ENCODE data around the gene TRMT10A.

TRMT10A gene

GRCh38 chr4:99529956-99530355 lies 33.9 kb downstream of the TRMT10A start:
- TF ChIP-seq CTCF (conservative IDR thresholded peaks at IDR 0.05; ENCODE audit: low read depth, low read length), result no peak
- no peak overlapping the region for H3K4me3 ChIP-seq (ENCODE audit: low read length)
- no peak for DNase-seq (ENCODE audit: low read depth)

- H3K4me3 ChIP-seq (ENCODE audit: low read length), result no peak overlapping the region
- DNase-seq (ENCODE audit: low read depth), result no peak
- no peak for TF ChIP-seq CTCF (conservative IDR thresholded peaks at IDR 0.05; ENCODE audit: low read depth, low read length)
Observed at GRCh38 chr4:99529228-99529627, 34.6 kb downstream of the TRMT10A start.

- H3K4me3 ChIP-seq (ENCODE audit: low read length), result no peak overlapping the region
- no peak for DNase-seq (ENCODE audit: low read depth)
- TF ChIP-seq CTCF (conservative IDR thresholded peaks at IDR 0.05; ENCODE audit: low read depth, low read length), result no peak
Observed at GRCh38 chr4:99518601-99519295, 45.1 kb downstream of the TRMT10A start.

- no peak within 1 kb of the TSS for H3K4me3 ChIP-seq (ENCODE audit: low read length)
- TF ChIP-seq CTCF (conservative IDR thresholded peaks at IDR 0.05; ENCODE audit: low read depth, low read length), result no peak
- no peak for DNase-seq (ENCODE audit: low read depth)
Observed at GRCh38 chr4:99510721-99511120, 53.1 kb downstream of the TRMT10A start, which contains the start of gene C4orf17. C4orf17 (plus strand) TSS chr4:99511021; CDS start chr4:99513082, 2,061 bp downstream.

- no peak for TF ChIP-seq CTCF (conservative IDR thresholded peaks at IDR 0.05; ENCODE audit: low read depth, low read length)
- DNase-seq (ENCODE audit: low read depth), result no peak
- H3K4me3 ChIP-seq (ENCODE audit: low read length), result no peak overlapping the region
Observed at GRCh38 chr4:99507762-99508161, 56.1 kb downstream of the TRMT10A start.

GRCh38 chr4:99507349-99507748 lies 56.5 kb downstream of the TRMT10A start:
- no peak for DNase-seq (ENCODE audit: low read depth)
- TF ChIP-seq CTCF (conservative IDR thresholded peaks at IDR 0.05; ENCODE audit: low read depth, low read length), result no peak

GRCh38 chr4:99506781-99507180 lies 57.1 kb downstream of the TRMT10A start:
- no peak overlapping the region for H3K4me3 ChIP-seq (ENCODE audit: low read length)
- no peak for TF ChIP-seq CTCF (conservative IDR thresholded peaks at IDR 0.05; ENCODE audit: low read depth, low read length)
- no peak for DNase-seq (ENCODE audit: low read depth)

More at GRCh38 chr4:99507349-99507748, 56.5 kb downstream of the TRMT10A start:
- no peak overlapping the region for H3K4me3 ChIP-seq (ENCODE audit: low read length)

Data from retinal pigment epithelial cell (primary cell).